Measurements from ENCODE around the gene LURAP1L. TPM values are rescaled to one million over a fixed set of nuclear protein-coding genes. Genes with fewer than 3 reads are reported as not detected.
"Not testable (repeated sequence)": the region's sequence is repeated elsewhere in the genome, so short reads cannot be mapped to it uniquely, and the experiment has no call there.

LURAP1L gene
- total RNA-seq, 1 donor: 38.0 TPM

DNA sequence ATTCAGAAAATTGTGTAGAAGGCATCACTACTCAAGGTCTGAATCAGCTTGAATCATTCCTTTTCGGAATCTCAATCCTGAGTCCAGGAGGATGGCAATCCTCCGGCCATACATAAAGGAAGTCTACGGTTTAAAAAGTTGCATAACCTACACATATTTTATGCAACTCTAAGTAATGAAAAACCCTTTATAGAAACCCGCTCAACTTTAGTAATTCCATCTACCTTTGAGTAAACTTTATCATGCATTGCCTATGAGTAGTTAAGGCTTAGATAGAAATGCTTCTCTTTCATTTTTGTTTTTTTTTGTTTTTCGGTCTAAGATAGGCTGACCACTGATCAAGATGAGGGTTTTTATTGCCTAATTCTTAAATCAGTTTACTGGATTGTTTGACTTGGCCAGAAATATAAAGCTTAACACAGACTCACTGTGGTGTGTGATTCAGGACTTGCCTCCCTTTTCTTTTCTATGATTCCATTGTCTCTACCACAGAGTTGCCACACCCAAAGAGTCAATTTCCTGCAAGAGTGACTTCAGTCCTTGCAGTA is 85.0 kb downstream of the LURAP1L start:
- DNase-seq (ENCODE audit: low read depth): peak; percentile 37
- TF ChIP-seq, protein P1, sequence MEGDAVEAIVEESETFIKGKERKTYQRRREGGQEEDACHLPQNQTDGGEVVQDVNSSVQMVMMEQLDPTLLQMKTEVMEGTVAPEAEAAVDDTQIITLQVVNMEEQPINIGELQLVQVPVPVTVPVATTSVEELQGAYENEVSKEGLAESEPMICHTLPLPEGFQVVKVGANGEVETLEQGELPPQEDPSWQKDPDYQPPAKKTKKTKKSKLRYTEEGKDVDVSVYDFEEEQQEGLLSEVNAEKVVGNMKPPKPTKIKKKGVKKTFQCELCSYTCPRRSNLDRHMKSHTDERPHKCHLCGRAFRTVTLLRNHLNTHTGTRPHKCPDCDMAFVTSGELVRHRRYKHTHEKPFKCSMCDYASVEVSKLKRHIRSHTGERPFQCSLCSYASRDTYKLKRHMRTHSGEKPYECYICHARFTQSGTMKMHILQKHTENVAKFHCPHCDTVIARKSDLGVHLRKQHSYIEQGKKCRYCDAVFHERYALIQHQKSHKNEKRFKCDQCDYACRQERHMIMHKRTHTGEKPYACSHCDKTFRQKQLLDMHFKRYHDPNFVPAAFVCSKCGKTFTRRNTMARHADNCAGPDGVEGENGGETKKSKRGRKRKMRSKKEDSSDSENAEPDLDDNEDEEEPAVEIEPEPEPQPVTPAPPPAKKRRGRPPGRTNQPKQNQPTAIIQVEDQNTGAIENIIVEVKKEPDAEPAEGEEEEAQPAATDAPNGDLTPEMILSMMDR (IDR thresholded peaks at IDR 0.05; ENCODE audit: insufficient read depth, low read depth, low read length): no peak
- H3K4me3 ChIP-seq (ENCODE audit: low read depth, low read length): no peak overlapping the region

DNA sequence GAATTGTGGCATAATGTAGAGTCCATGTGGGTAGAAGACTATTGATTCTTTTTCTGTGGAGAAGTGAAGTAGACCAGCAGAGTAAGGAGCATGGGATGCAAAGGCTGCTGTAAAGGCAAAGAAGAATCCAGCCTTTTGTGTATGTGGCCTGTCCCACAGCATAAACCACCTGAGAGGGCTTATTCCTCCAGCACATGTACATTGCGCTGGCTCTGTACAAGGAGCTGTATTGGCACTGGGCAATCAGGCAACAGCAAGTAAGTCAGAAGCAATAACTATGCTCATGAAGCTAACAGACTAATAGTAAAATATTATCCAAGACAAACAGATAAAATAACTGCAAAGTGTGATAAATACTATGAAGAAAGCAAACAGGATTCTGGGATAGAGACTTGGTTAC is 86.2 kb downstream of the LURAP1L start:
- no peak overlapping the region for H3K4me3 ChIP-seq (ENCODE audit: low read depth, low read length)
- TF ChIP-seq, protein P1 (IDR thresholded peaks at IDR 0.05; ENCODE audit: insufficient read depth, low read depth, low read length): no peak
- no peak for DNase-seq (ENCODE audit: low read depth)

DNA sequence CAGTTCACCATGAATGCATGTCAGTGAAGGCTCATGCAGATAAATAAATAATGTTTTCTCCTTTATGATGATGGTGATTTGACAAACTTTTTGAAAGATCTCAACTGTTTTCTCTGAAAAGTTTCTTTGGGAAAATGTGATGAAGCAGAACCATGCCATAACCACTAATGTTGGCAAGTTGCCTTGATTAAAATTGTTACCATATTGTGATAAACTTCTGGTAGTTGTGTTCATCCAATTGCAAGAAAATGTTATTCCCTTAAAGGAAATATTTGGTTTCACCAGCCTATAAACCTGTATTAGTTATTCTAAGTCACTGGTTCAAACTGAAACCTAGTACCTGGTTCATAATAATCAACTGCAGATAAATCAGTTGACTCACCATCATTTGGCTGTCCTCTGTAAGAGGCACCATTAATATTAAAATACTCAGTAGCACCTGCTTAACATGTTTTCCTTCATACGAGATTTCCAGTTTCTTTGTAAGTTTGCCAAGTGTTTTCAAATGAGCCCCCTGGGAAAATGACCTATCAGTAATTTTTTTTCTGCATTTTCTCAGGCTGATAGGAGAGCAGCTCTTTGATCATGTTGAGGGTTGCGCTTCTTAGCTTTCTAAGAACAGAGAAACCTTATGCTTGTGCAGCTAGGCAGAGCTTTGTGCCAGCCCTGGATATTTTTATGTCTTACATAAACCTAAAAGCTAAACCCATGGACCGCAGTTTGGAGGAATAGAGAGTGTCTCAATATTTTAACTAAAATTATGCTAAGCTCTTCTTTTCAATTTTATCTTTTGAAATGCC is 88.0 kb downstream of the LURAP1L start:
- H3K4me3 ChIP-seq (ENCODE audit: low read depth, low read length): no peak overlapping the region
- TF ChIP-seq, protein P1 (IDR thresholded peaks at IDR 0.05; ENCODE audit: insufficient read depth, low read depth, low read length): no peak
- no peak for DNase-seq (ENCODE audit: low read depth)

DNA sequence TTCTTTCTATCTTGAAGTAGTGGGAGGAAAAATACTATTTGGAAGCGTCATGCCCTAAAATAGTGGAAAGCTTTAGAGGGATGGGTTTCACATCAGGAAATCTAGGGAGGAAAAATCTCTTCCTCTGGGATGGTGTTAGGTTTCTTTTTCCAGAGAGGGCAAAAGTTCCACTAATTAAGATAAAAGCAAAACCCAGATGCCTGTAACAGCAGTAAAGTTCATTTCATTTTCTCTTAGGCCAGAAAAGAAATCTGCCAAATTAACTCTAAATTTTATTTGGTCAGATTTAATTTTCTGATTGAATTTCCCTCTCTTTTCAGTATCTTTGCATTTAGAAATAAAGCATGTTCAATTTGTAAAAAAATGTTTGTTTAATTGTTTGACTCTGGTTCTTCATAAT is 88.8 kb downstream of the LURAP1L start:
- no peak for DNase-seq (ENCODE audit: low read depth)
- TF ChIP-seq, protein P1 (IDR thresholded peaks at IDR 0.05; ENCODE audit: insufficient read depth, low read depth, low read length): no peak
- no peak overlapping the region for H3K4me3 ChIP-seq (ENCODE audit: low read depth, low read length)

DNA sequence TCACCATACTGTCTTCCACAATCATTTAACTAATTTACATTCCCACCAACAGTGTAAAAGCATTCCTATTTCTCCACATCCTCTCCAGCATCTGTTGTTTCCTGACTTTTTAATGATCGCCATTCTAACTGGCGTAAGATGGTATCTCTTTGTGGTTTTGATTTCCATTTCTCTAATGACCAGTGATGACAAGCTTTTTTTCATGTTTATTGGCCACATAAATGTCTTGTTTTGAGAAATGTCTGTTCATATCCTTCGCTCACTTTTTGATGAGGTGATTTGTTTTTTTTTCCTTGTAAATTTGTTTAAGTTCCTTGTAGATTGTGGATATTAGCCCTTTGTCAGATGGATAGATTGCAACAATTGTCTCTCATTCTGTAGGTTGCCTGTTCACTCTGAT is 90.6 kb downstream of the LURAP1L start:
- H3K4me3 ChIP-seq (ENCODE audit: low read depth, low read length); DNase-seq (ENCODE audit: low read depth): not testable (repeated sequence)

Small RNAs within 50 kb of the gene (small RNA-seq; reads per million reads assigned to genes)
- gene RN7SL849P: not detected

Other genes starting within 250 kb of the LURAP1L start
- 0.43 and 2.9 TPM in 2 replicates for gene TYRP1, start 81.6 kb upstream of the LURAP1L start, total RNA-seq